ENCODE measurements around the gene MEAF6. TPM values are rescaled to one million over a fixed set of nuclear protein-coding genes. Genes with fewer than 3 reads are reported as not detected.

Gene MEAF6
- total RNA-seq, 1 experiment from 2014 or later, result 51.6 TPM

DNA sequence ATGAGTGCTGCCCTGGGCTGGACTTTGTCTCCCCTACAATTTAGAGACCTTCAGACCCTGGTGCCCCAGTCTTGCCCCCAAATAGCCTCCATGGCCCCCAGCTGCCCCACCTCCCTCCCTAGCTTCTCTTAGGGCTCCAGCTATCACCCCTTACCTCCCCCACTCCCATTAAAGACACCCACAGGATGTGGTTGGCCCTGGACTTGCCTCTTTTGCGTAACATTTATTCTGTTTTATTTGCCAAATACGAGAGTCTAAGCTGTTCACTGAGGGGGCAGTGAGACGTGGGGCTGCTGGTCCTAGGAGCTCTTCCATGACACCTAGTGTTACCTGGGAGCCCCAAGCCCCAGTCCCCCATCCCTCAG lies 35.7 kb downstream of the MEAF6 start:
- Histone ChIP-seq H3K18ac (ENCODE audit: insufficient read length, low read depth, low read length) (no peak overlapping the region), H2BK5ac (ENCODE audit: insufficient read length, low read length) (no peak overlapping the region), H3K9me3 (ENCODE audit: control insufficient read depth, low read depth, low read length) (no peaks in the 10 kb centered on the region), H3K14ac (ENCODE audit: insufficient read depth, low read length) (no peak overlapping the region), H3K27ac (ENCODE audit: insufficient read length, low read depth, low read length) (no peak overlapping the region), H3K4ac (ENCODE audit: low read depth, low read length) (no peak overlapping the region), H3K4me1 (ENCODE audit: insufficient read depth, low read length) (peaks cover 10% of the 10 kb centered on the region; the same call in 1 of the 2 replicates), H3K23ac (ENCODE audit: insufficient read length, low read depth, low read length) (no peak overlapping the region), H4K20me1 (ENCODE audit: control insufficient read depth, insufficient read depth, insufficient read length) (no peaks in the 10 kb centered on the region), H2BK20ac (ENCODE audit: low read depth, low read length, poor library complexity, severe bottlenecking) (no peak overlapping the region), H2BK12ac (ENCODE audit: insufficient read length, low read depth, low read length) (no peak overlapping the region), H2BK15ac (ENCODE audit: low read depth, low read length) (no peak overlapping the region), H3T11ph (ENCODE audit: low read length) (no peak overlapping the region), H3K79me2 (ENCODE audit: insufficient read depth, low read length) (peaks cover 3% of the 10 kb centered on the region; the same call in 1 of the 2 replicates), H4K91ac (ENCODE audit: insufficient read length, low read depth, low read length) (no peak overlapping the region), H3K56ac (ENCODE audit: insufficient read length, low read depth, low read length) (no peak overlapping the region), H2BK120ac (ENCODE audit: low read depth, low read length, poor library complexity, severe bottlenecking) (no peak overlapping the region), H4K8ac (replicated peaks; ENCODE audit: insufficient read length, low read depth, low read length) (no peak overlapping the region), H3K4me2 (ENCODE audit: insufficient read depth, insufficient read length, low read length) (no peak overlapping the region), H3K79me1 (ENCODE audit: insufficient read depth, low read depth, low read length, poor library complexity, severe bottlenecking) (no peaks in the 10 kb centered on the region), H2AK5ac (ENCODE audit: insufficient read length, low read length) (no peak overlapping the region), H3K23me2 (ENCODE audit: insufficient read length, low read depth, low read length, poor library complexity, severe bottlenecking) (peaks cover 11% of the 10 kb centered on the region), H2AFZ (ENCODE audit: low read length) (no peak overlapping the region), H3K9ac (ENCODE audit: extremely low read depth, insufficient read length, low read length) (no peak overlapping the region), H3K27me3 (ENCODE audit: insufficient read depth, low read length) (no peaks in the 10 kb centered on the region), H4K5ac (ENCODE audit: insufficient read length, low read depth, low read length) (no peak overlapping the region)
- peaks cover 18 to 41% (median 28%) of the 10 kb centered on the region in 3 experiments; a peak in 6 of 7 replicates for H3K36me3 Mint-ChIP-seq (ENCODE audit: insufficient read depth in 1 of 3, low read depth in 3 of 3)
- peaks cover 27 to 40% of the 10 kb centered on the region in 2 experiments for H3K4me1 Mint-ChIP-seq
- no peak for DNase-seq
- peak overlapping the region in 2 of 3 experiments; percentile 44 to 53; a peak in 2 of 7 replicates for H3K27ac Mint-ChIP-seq
- peaks cover 1% of the 10 kb centered on the region for H3K27me3 Mint-ChIP-seq (ENCODE audit: low read depth)
- no peaks in the 10 kb centered on the region for H3K9me3 Mint-ChIP-seq
- no peak overlapping the region; a peak in 1 of 5 replicates for H3K4me3 Mint-ChIP-seq
- TF ChIP-seq, protein P1, sequence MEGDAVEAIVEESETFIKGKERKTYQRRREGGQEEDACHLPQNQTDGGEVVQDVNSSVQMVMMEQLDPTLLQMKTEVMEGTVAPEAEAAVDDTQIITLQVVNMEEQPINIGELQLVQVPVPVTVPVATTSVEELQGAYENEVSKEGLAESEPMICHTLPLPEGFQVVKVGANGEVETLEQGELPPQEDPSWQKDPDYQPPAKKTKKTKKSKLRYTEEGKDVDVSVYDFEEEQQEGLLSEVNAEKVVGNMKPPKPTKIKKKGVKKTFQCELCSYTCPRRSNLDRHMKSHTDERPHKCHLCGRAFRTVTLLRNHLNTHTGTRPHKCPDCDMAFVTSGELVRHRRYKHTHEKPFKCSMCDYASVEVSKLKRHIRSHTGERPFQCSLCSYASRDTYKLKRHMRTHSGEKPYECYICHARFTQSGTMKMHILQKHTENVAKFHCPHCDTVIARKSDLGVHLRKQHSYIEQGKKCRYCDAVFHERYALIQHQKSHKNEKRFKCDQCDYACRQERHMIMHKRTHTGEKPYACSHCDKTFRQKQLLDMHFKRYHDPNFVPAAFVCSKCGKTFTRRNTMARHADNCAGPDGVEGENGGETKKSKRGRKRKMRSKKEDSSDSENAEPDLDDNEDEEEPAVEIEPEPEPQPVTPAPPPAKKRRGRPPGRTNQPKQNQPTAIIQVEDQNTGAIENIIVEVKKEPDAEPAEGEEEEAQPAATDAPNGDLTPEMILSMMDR (conservative IDR thresholded peaks at IDR 0.05), result no peak
- WGBS (ENCODE audit: extremely low coverage, insufficient read length, low lambda C conversion rate), result no CpG with 5 or more reads among the region's 3 CpGs
